ENCODE results near the gene WNT11.
A peak's percentile ranks its signal among the peaks of the same experiment; 100 is the strongest.

Gene WNT11

GRCh38 chr11:76169473-76169896 lies 36.8 kb downstream of the WNT11 start:
- DNase-seq = no peak

DNA sequence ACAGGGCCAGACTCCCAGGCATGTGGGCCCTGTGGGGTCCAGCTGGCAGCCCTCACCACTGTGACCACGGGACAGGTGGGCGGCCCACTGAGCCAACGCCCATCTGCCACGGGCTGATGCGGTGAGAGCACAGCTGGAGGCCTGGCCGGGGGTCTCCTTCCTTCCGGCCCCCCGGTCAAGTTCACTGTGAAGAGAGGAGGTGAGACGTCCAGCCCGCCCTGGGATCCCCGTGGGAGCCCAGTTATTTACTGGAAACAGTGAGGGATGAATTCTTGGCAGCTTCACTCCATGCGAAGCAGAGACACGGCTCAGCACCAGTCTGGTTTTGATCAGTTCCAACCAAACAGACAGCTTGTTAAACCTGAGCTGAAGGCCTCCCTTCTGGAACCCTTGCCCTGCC lies 38.7 kb downstream of the WNT11 start:
- DNase-seq = no peak

GRCh38 chr11:76166314-76166713 lies 40.0 kb downstream of the WNT11 start:
- no peak for DNase-seq

DNA sequence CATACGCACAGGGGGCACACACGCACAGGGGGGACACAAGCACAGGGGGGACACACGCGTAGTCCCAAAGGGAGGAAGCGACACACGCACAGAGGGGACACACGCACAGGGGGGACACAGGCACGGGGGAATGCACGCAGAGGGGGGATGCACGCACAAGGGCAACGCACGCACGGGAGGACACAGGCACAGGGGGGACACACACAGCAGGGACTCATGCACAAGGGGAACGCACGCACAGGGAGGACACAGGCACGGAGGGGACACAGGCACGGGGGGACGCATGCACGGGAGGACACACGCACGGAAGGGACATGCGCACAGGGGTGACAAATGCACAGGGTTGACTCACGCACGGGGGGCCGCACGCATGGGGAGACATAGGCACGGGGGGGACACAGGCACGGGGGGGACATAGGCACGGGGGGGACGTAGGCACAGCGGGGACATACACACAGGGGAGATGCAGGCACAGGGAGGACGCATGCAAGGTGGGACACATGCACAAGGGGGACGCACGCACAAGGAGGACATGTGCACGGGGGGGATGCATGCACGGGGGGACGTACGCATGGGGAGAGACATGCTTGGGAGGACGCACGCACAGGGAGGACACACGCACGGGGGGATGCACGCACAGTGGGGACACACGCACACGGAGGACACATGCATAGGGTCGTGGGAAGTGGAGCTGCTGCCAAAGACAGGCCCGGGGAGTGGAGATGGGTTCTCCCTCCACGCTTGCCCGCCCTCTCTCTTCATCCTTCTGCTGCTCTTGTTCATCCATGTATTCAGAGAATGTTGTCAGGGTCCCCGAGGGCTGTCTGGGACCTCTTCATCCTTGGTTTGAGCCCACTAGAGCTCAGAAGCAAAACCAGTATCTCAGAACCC lies 41.2 kb downstream of the WNT11 start:
- no peak for DNase-seq

- no peak for DNase-seq
These were observed 42.2 kb downstream of the WNT11 start for GRCh38 chr11:76164081-76164480.

DNA sequence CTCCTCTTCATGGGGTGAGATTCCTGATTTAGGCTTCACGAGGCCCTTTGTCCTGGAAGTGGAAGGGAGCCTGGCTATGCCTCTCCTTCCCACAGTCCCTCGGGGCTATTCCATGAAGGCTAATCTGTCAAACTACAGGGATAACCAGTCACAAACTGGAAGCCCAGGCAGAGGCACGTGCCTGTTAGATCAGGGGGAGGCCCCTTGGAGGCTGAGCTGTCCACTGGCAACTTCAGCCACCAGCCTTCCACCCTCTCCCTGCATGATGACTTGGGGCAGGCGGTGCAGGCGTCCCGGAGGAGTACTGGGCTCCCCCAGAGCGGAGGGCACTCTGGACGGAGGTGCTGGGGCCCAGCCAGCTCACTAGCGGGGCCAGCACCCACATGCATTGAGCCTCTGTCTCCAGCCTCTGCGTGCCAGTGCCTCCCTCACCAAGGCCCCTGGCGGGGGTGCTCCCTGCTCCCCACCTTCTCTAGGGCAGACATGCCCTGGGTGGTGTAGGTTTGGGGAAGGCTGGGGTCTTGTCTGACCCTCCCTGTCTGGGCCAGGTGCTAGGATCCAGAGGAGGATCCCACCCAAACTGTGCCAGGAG lies 42.9 kb downstream of the WNT11 start:
- DNase-seq = no peak

DNA sequence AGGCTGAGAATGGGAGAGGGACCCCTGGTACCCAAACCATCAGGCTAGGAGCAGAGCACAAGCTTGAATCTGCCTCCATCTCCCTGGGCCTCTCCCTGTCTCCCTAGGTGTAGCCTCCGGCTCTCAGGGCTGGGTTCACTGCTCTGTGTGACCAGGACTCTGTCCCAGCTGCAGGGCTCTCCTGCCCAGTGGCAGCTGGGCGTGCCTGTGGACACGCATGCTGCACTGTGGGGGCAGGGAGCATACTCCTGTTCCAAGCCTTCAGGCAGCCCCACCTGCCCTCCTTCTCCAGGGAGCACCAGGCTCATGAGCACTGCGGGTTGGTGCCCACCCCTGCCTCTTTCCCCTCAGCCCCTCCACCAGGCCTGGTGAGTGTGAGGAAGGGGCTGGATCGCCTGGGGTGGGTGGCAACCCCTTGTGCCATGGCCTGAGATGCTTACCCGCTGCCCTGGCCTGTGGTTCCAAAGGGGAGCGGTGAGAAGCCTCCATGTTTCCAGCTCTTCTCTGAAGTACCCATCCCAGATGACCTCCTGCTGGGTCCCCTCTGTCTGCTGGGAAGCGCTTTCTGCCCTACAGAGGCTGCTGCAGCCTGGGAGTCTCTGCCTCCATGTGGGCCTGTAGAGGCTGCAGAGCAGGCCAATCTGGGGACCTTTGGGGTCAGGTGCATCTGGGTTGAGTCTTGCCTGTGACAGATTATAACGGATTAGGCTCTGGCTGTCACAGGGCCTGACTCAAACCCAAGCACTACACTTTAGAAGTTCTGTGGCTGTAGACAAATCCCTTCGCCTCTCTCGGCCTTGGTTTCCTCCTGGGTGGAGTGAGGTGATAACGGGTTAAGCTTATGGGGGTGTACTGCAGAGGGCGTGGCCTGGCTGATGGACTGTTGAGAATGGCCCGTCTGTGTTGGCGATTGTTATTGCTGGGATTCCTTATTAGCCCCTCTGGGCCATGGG lies 43.7 kb downstream of the WNT11 start:
- DNase-seq = no peak

GRCh38 chr11:76161261-76161961 lies 44.9 kb downstream of the WNT11 start:
- no peak for DNase-seq

GRCh38 chr11:76160856-76161255 lies 45.4 kb downstream of the WNT11 start:
- no peak for DNase-seq

- no peak for DNase-seq
These were observed 46.2 kb downstream of the WNT11 start for GRCh38 chr11:76159983-76160661.

DNA sequence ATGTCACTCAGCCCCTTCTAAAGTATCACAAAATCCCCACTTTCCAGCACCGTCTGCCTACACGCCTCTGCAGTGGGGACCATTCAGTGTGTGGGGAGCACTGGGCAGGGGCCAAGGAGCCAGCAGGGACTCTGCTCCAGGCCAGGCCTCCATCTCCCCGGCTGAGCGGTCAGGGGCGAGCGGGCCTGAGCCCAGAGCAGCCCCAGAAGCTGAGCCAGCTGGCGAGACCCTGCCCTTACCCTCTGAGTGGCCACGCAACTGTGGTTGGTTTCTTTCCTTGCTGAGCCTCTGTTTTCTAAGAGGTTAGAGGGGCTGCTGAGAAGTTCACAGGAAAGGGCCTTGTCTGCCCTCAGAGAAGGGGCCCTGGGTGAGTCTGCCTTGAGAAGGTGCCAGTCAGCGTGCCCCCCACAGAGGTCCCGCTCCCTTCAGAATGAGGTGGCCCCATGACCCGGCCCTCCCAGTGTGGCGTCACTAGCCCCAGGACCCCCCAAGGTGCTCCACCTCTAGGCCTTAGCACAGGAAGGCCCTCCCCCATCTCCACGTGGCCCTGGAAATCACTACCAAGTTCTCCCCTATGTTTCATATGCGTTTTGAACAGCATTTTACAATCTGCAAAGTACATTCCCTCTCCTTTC lies 46.9 kb downstream of the WNT11 start:
- DNase-seq = no peak

GRCh38 chr11:76158394-76159302 lies 47.7 kb downstream of the WNT11 start:
- DNase-seq = no peak

DNA sequence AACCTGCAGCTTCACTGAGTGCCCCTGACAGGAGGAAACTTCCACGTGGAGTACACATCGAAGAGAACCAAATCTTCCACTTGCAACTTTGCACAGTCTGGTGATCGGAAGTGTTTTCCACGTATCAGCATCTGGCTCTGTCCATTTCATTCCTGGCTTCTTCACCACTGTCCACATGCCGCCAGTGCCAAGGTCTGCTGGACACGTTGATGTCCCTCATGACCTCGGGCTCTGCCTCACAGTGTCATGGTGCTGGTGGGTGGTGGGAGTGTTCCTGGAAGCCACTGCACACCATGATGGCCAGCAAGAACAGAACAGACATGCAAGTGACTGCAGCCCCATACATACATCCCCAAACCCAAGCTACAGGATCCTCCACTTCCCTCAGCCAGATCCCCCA lies 48.4 kb downstream of the WNT11 start:
- no peak for DNase-seq

DNA sequence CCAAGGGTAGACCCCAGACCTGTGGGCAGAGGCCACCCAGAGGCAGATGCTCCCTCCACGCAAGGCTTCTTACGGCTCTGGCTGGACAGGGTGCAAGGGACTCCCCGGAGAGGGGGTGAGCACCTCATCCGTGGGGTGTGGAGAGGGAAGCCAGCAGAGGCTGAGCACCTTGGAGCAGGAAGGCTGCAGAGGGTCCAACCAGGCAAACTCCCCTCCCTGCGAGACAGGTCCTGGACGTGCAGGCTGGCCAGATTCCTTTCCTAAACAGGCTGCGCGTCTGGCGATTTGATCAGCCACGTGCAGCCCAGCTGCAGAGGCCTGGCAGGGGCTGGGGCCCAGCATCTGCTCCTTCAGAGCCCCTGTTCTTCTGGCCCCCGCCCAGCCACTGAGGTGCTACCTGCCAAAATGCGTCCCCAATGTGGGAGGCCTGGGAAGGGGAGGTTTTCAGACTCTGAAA lies 49.3 kb downstream of the WNT11 start:
- no peak for DNase-seq

GRCh38 chr11:76155500-76156227 lies 50.6 kb downstream of the WNT11 start:
- no peak for DNase-seq

- DNase-seq = no peak
These were observed 52.8 kb downstream of the WNT11 start for GRCh38 chr11:76153571-76153923.

DNA sequence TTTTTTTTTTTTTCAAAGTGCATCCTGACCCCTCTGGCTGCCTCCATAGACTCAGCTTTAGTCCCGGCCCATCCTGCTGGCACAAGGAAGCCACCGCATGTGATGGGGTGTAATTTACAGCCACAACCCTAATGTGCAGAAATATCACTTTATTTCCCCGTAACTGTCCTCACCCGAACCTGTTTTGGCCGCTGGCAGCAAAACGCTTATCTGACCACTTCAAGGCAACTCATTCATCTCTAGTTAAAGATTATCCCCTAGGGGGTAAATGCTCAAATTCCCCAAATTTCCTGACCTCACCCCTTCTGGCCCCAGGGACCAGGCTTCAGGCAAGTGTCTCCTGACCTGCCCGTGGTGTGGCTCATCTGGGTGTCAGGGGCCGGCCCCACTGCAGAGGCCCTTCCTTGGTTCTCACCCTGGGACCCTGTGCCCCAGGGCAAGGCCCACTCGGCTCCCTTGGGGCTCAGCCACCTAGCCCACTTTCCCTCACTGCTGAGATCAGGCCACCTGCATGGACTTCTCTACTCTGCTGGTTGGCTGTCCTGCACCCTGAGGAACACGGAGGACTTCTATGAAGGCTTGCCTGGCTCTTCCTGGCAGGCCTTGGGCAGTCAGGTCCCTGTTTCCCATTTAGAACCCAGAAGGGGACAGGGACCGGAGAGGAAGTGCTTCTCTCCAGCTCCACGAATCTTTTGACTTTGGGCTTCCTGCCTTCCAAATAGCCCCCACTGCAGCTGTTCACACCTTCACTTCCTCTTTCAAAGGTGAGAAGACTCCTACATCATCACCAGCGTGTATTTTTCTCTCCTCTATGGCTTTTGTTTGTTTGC lies 53.3 kb downstream of the WNT11 start:
- no peak for DNase-seq

DNA sequence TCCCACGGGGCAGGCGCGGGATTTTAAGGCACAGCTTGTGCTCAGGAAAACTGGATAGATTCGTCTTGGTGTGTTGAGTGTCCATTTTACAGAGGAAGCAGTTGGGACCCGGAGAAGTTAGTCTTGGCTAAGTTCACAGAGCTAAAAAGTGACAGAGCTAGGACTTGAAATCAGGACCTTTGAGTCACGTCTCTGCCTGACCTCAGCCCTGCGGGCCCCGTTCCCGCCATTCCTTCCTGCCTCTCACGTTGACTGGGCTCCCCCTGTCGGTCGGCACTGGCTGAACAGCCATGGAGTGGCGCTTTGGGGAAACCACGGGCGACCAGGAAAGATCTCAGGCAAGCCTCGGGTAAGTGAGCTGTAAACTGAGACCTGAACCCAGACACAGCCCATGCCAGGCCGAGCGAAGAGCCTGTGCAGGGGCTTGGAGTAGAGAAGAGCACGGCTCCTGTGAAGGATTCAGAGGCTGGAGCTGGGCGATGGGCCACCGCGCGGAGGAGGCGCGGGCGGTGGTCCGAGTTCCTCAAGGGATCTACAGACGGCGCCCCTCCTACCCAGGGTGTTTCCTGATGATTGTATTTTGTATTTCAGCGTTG lies 54.1 kb downstream of the WNT11 start:
- DNase-seq = peak; percentile 86
